ENCODE measurements around the gene PXN. TPM values are rescaled to one million over a fixed set of nuclear protein-coding genes. Genes with fewer than 3 reads are reported as not detected.

The PXN gene
- total RNA-seq, 1 experiment from 2014 or later, result 256 TPM

DNA sequence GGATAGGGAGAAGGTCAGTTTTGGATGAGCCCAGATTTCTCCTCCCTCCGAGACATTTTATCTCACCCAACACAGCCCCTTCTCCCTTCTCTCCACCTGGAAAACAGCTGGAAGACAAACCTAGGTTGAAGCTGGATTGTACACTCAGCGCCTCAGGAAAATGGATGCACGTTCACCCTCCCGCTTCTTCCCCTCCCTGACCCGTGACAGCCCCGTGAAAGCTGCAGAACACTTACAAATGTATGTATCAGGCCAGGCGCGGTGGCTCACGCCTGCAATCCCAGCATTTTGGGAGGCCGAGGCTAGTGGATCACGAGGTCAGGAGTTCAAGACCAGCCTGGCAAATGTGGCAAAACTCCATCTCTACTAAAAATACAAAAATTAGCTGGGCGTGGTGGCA, 22.0 kb upstream of the PXN start:
- POLR2A ChIA-PET, result interaction anchor here (0.7 to 1.3 kb wide), 5 partner anchors 26 to 86 kb away, joined by 3 to 5 read pairs (median 3); partner anchors contain the start of gene RPLP0

DNA sequence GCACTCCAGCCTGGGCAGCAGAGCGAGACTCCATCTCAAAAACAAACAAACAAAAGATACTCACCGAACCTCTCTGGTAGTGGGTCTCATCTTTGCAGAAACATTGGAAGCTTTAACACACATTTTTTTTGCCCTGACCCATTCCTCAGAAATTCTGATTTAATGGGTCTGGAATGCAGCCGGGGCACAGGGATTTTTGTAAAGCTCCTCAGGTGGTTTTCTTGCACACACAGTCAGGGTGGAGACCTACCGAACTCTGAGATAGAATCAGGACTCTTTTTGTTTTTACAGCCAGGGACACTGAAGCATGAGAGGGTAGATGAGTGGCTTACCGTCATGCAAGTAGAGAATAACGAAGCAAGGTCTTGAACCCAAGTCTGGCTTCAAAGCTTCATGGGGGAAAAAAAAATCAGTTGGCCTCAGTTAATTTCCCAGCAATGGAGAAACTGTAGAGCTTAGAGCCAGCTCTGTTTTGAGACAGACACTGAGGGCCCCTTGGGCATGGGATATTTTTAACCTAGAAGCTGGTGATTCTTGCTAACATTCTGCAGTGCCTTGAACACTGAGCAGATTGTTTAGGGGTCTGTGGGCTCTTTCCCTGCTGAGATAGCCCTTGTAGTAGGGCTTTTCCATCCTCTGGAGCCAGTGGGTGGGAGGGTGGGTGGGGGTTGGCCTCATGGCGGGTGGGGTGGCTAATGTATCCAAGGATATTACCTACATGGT, 21.4 kb upstream of the PXN start:
- no TSS peak for BruUV-seq (replicated peaks)
- no peaks in the 10 kb centered on the region for H3K27me3 Mint-ChIP-seq (ENCODE audit: insufficient read depth, unreplicated experiment)
- H3K9me3 Mint-ChIP-seq (ENCODE audit: unreplicated experiment), result no peaks in the 10 kb centered on the region
- POLR2A ChIA-PET, result interaction anchor here (0.7 to 1.3 kb wide), 6 partner anchors 23 to 1753 kb away, joined by 3 to 5 read pairs (median 3); partner anchors contain the start of gene RPLP0
- H3K36me3 Mint-ChIP-seq (ENCODE audit: insufficient read depth, unreplicated experiment), result no peaks in the 10 kb centered on the region
- no peak overlapping the region for H3K4me3 Mint-ChIP-seq (ENCODE audit: unreplicated experiment)
- DNase-seq (ENCODE audit: unreplicated experiment), result no peak
- H3K4me1 Mint-ChIP-seq (ENCODE audit: insufficient read depth, unreplicated experiment), result peaks cover 16% of the 10 kb centered on the region
- intact Hi-C loops (cut with micrococcal nuclease), result no loop called here
- CTCF ChIA-PET, result interaction anchor here (0.6 to 2.4 kb wide), 6 partner anchors 21 to 1843 kb away, joined by 3 to 10 read pairs (median 4); partner anchors contain the start of genes PXN and RPLP0
- TF ChIP-seq, protein P1, sequence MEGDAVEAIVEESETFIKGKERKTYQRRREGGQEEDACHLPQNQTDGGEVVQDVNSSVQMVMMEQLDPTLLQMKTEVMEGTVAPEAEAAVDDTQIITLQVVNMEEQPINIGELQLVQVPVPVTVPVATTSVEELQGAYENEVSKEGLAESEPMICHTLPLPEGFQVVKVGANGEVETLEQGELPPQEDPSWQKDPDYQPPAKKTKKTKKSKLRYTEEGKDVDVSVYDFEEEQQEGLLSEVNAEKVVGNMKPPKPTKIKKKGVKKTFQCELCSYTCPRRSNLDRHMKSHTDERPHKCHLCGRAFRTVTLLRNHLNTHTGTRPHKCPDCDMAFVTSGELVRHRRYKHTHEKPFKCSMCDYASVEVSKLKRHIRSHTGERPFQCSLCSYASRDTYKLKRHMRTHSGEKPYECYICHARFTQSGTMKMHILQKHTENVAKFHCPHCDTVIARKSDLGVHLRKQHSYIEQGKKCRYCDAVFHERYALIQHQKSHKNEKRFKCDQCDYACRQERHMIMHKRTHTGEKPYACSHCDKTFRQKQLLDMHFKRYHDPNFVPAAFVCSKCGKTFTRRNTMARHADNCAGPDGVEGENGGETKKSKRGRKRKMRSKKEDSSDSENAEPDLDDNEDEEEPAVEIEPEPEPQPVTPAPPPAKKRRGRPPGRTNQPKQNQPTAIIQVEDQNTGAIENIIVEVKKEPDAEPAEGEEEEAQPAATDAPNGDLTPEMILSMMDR (IDR thresholded peaks at IDR 0.05; ENCODE audit: unreplicated experiment), result no peak
- H3K27ac Mint-ChIP-seq (ENCODE audit: low read depth, unreplicated experiment), result no peak overlapping the region

More for the DNA sequence above, 22.0 kb upstream of the PXN start:
- H3K36me3 Mint-ChIP-seq (ENCODE audit: insufficient read depth, unreplicated experiment), result no peaks in the 10 kb centered on the region
- TF ChIP-seq, protein P1 (IDR thresholded peaks at IDR 0.05; ENCODE audit: unreplicated experiment), result no peak
- BruUV-seq (replicated peaks), result no TSS peak
- no peak overlapping the region for H3K4me3 Mint-ChIP-seq (ENCODE audit: unreplicated experiment)
- intact Hi-C loops (cut with micrococcal nuclease), result no loop called here
- no peaks in the 10 kb centered on the region for H3K9me3 Mint-ChIP-seq (ENCODE audit: unreplicated experiment)
- peaks cover 16% of the 10 kb centered on the region for H3K4me1 Mint-ChIP-seq (ENCODE audit: insufficient read depth, unreplicated experiment)
- H3K27ac Mint-ChIP-seq (ENCODE audit: low read depth, unreplicated experiment), result no peak overlapping the region
- H3K27me3 Mint-ChIP-seq (ENCODE audit: insufficient read depth, unreplicated experiment), result no peaks in the 10 kb centered on the region
- CTCF ChIA-PET, result interaction anchor here (0.5 to 2.4 kb wide), 6 partner anchors 17 to 1795 kb away, joined by 3 to 10 read pairs (median 4); partner anchors contain the start of gene RPLP0
- no peak for DNase-seq (ENCODE audit: unreplicated experiment)

DNA sequence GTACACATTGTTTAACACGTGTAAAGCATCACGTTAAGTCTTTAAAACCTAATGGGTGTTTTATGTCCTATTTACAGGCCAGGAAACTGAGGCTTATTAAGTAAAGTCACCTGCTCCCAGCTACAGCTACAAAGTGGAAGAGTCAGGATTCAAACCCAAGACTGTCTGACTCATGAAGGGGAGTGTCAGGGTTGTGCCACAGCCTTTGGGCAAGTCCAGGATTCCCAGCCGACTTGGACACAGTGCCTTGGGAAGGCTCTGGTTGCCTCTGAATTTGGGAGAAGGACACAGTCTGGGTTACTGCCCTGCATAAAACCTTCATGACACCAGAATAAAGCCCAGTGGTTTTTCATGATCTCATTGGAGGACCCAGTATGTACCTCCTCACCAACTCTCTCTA, 18.9 kb upstream of the PXN start:
- no peak overlapping the region for H3K4me3 Mint-ChIP-seq (ENCODE audit: unreplicated experiment)
- CTCF ChIA-PET, result interaction anchor here (0.6 to 1.0 kb wide), 2 partner anchors 17 to 73 kb away, joined by 3 read pairs; no protein-coding TSS in a partner anchor

DNA sequence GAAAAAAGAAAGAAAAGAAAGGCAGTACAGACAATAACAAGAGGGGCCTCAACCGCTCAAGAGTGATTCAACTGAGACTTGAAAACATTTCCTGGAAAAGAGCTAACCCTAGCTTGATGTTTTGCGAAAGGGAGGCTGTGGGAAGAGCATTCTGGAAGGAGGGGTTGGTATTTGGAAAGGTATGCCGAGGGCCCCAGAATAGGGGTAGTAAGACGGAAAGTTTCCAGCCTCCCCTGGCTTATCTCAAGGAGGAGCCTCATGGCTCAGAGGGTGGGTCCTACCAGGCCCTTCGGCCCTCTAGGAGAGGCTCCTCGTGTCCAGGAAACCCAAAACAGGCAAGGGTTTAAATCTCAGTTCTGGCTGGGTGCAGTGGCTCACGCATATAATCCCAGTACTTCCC, 17.8 kb upstream of the PXN start:
- Mint-ChIP-seq H3K36me3 (ENCODE audit: insufficient read depth, unreplicated experiment) (no peaks in the 10 kb centered on the region), H3K4me1 (ENCODE audit: insufficient read depth, unreplicated experiment) (peaks cover 16% of the 10 kb centered on the region), H3K9me3 (ENCODE audit: unreplicated experiment) (no peaks in the 10 kb centered on the region), H3K27me3 (ENCODE audit: insufficient read depth, unreplicated experiment) (no peaks in the 10 kb centered on the region), H3K4me3 (ENCODE audit: unreplicated experiment) (no peak overlapping the region), H3K27ac (ENCODE audit: low read depth, unreplicated experiment) (no peak overlapping the region)
- TF ChIP-seq, protein P1 (IDR thresholded peaks at IDR 0.05; ENCODE audit: unreplicated experiment), result no peak
- ChIA-PET CTCF (interaction anchor here (0.5 to 1.4 kb wide), 3 partner anchors 54 to 83 kb away, joined by 4 to 5 read pairs (median 4); no protein-coding TSS in a partner anchor), POLR2A (interaction anchor here (1.7 to 3.8 kb wide), 2 partner anchors 9 to 82 kb away, joined by 4 to 22 read pairs; partner anchors contain the start of genes RNU4-1 and RNU4-2)
- BruUV-seq (replicated peaks), result no TSS peak
- no peak for DNase-seq (ENCODE audit: unreplicated experiment)
- intact Hi-C loops (cut with micrococcal nuclease), result no loop called here

More for the DNA sequence above, 18.9 kb upstream of the PXN start:
- DNase-seq (ENCODE audit: unreplicated experiment), result peak; percentile 14
- Mint-ChIP-seq H3K27me3 (ENCODE audit: insufficient read depth, unreplicated experiment) (no peaks in the 10 kb centered on the region), H3K4me1 (ENCODE audit: insufficient read depth, unreplicated experiment) (peaks cover 16% of the 10 kb centered on the region), H3K36me3 (ENCODE audit: insufficient read depth, unreplicated experiment) (no peaks in the 10 kb centered on the region), H3K9me3 (ENCODE audit: unreplicated experiment) (no peaks in the 10 kb centered on the region), H3K27ac (ENCODE audit: low read depth, unreplicated experiment) (no peak overlapping the region)
- intact Hi-C loops (cut with micrococcal nuclease), result no loop called here
- TF ChIP-seq, protein P1 (IDR thresholded peaks at IDR 0.05; ENCODE audit: unreplicated experiment), result no peak
- POLR2A ChIA-PET, result interaction anchor here (1.4 to 3.8 kb wide), 4 partner anchors 8 to 84 kb away, joined by 3 to 22 read pairs (median 4); partner anchors contain the start of genes PXN, RNU4-1 and RNU4-2
- no TSS peak for BruUV-seq (replicated peaks)

Measured in MCF 10A (cell line).